ENCODE results near the gene PHOSPHO2. TPM values are rescaled to one million over a fixed set of nuclear protein-coding genes. Genes with fewer than 3 reads are reported as not detected.

PHOSPHO2 gene
- total and polyA plus RNA-seq, 5 donors: 3.5 to 5.9 (median 4.1) TPM

DNA sequence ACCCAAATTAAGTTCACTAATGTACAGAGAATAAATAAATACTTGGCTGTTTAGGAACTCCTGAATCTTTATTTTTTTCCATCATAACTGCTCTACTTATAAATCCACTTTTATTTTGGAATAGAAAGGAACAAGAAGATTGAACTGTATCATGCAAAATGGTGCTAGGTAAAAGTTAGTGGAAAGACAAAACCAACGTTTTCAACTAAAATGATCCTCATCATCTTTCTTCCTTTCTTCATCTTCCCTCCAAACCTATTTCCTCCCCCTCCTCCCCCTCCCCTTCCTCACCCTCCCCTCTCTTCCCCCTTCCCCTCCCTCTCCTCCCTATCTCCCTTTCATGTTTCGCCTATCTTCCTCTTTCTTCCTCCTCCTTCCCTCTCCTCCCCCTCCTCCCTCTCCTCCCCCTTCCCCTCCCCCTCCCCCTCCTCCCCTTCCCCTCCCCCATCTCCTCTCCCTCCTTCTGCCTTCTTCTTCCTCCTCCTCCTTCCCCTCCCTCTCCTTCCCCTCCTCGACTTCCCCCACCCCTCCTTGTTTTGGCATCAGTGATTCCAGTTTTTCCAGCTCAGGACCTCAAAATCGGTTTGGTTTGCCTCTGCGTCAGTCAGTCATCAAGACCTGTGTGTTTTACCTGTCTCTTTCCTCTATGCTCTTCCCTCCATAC is 44.4 kb downstream of the PHOSPHO2 start:
- Histone ChIP-seq H3K27ac (ENCODE audit: low read length) (no peak overlapping the region), H3K4me1 (ENCODE audit: control insufficient read depth, insufficient read depth, low read length) (no peaks in the 10 kb centered on the region), H3K9me3 (ENCODE audit: control insufficient read depth, low read length) (no peaks in the 10 kb centered on the region), H3K27me3 (ENCODE audit: control insufficient read depth, insufficient read depth) (no peaks in the 10 kb centered on the region), H3K4me3 (ENCODE audit: low read length) (no peak overlapping the region)
- DNase-seq (no peak), ATAC-seq (no peak)
- intact Hi-C loops (cut with DNase I): no loop called here
- WGBS: 65% methylated on average over 4 of the region's 5 CpGs

GRCh38 chr2:169739351-169739750 is 45.1 kb downstream of the PHOSPHO2 start:
- 89% methylated on average over 1 of the region's 1 CpG for WGBS
- no peaks in the 10 kb centered on the region for H3K27me3 ChIP-seq (ENCODE audit: control insufficient read depth, insufficient read depth)
- no peaks in the 10 kb centered on the region for H3K4me1 ChIP-seq (ENCODE audit: control insufficient read depth, insufficient read depth, low read length)
- intact Hi-C loops (cut with DNase I): no loop called here
- no peak overlapping the region for H3K4me3 ChIP-seq (ENCODE audit: low read length)
- DNase-seq: no peak
- H3K9me3 ChIP-seq (ENCODE audit: control insufficient read depth, low read length): no peaks in the 10 kb centered on the region
- no peak for ATAC-seq
- H3K27ac ChIP-seq (ENCODE audit: low read length): no peak overlapping the region

DNA sequence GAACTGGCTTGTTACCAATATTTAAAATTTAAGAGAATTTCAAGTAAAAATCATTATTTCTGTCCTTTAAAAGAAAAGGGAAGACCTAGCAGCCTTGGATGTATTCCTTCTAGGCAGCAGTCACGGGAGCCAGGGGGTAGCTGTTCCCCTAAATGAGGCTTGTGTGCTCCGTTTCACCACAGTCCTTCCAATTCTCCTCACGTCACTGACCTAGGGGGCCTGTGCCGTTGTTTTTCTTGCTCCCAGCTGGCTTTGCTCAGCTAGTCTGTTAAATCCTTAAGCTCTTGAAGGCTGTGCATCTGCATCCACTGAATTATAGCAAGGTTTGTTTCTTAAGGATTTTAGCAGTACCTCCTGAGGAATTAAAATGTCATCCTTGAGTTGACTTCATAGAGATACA is 49.3 kb downstream of the PHOSPHO2 start:
- no peak for DNase-seq
- no peak overlapping the region for H3K27ac ChIP-seq (ENCODE audit: low read length)
- WGBS: 67% methylated on average over 4 of the region's 4 CpGs
- no peaks in the 10 kb centered on the region for H3K4me1 ChIP-seq (ENCODE audit: control insufficient read depth, insufficient read depth, low read length)
- no peak overlapping the region for H3K4me3 ChIP-seq (ENCODE audit: low read length)
- intact Hi-C loops (cut with DNase I): no loop called here
- ATAC-seq: no peak
- H3K9me3 ChIP-seq (ENCODE audit: control insufficient read depth, low read length): no peaks in the 10 kb centered on the region
- H3K27me3 ChIP-seq (ENCODE audit: control insufficient read depth, insufficient read depth): no peaks in the 10 kb centered on the region

DNA sequence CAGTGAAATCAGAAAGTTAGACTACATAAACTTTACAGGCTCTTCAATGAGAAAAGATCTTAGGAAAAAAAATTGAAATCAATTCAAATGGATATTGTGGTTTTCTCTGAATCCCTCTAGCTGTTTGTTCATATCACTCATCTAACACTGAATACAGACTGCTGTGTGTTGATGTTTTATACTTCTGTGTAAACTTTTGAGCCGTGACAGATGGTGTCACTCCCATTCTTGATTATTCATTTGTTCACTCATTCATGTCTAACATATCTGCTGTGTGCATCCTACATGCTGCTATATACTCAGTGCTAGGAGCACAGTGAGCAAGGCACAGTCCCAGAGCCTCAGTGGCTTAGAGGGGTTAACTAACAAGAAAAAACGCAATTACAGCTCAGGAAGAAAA is 52.0 kb downstream of the PHOSPHO2 start:
- DNase-seq (no peak), ATAC-seq (no peak)
- Histone ChIP-seq H3K27ac (ENCODE audit: low read length) (no peak overlapping the region), H3K9me3 (ENCODE audit: control insufficient read depth, low read length) (no peaks in the 10 kb centered on the region), H3K4me3 (ENCODE audit: low read length) (no peak overlapping the region), H3K4me1 (ENCODE audit: control insufficient read depth, insufficient read depth, low read length) (no peaks in the 10 kb centered on the region), H3K27me3 (ENCODE audit: control insufficient read depth, insufficient read depth) (no peaks in the 10 kb centered on the region)
- intact Hi-C loops (cut with DNase I): no loop called here
- WGBS: 71% methylated on average over 2 of the region's 2 CpGs

GRCh38 chr2:169748319-169748718 is 54.0 kb downstream of the PHOSPHO2 start:
- WGBS: 80% methylated on average over 6 of the region's 6 CpGs
- intact Hi-C loops (cut with DNase I): no loop called here
- ATAC-seq: no peak

More at GRCh38 chr2:169748319-169748718, 54.0 kb downstream of the PHOSPHO2 start:
- H3K4me3 ChIP-seq (ENCODE audit: low read length): no peak overlapping the region
- no peaks in the 10 kb centered on the region for H3K9me3 ChIP-seq (ENCODE audit: control insufficient read depth, low read length)
- H3K27me3 ChIP-seq (ENCODE audit: control insufficient read depth, insufficient read depth): no peaks in the 10 kb centered on the region
- H3K4me1 ChIP-seq (ENCODE audit: control insufficient read depth, insufficient read depth, low read length): no peaks in the 10 kb centered on the region
- no peak overlapping the region for H3K27ac ChIP-seq (ENCODE audit: low read length)
- DNase-seq: no peak

Other genes with a start within 250 kb of the PHOSPHO2 start
- gene BBS5, start 215.0 kb upstream of the PHOSPHO2 start, total RNA-seq: 1 to 10 TPM; 8.3 to 9.6 (median 8.9) TPM
- gene BBS5, start 215.0 kb upstream of the PHOSPHO2 start, polyA plus RNA-seq: 8.0 TPM
- gene KLHL41, start 184.8 kb upstream of the PHOSPHO2 start, total RNA-seq: 100 to 1,000 TPM in 1 of 4 donors, 10 to 100 TPM in 3; 82.1 to 165 (median 88.6) TPM
- 62.2 TPM for gene KLHL41, start 184.8 kb upstream of the PHOSPHO2 start, polyA plus RNA-seq
- gene FASTKD1, start 120.6 kb upstream of the PHOSPHO2 start, total RNA-seq: 10 to 100 TPM; 46.4 to 60.6 (median 52.4) TPM
- gene FASTKD1, start 120.6 kb upstream of the PHOSPHO2 start, polyA plus RNA-seq: 55.1 TPM
- gene PPIG, start 110.1 kb upstream of the PHOSPHO2 start, total RNA-seq: 10 to 100 TPM; 41.3 to 49.4 (median 45.2) TPM
- 40.4 TPM for gene PPIG, start 110.1 kb upstream of the PHOSPHO2 start, polyA plus RNA-seq
- gene CFAP210, start 64 bp upstream of the PHOSPHO2 start, total RNA-seq: not detected
- 0.14 TPM for gene CFAP210, start 64 bp upstream of the PHOSPHO2 start, polyA plus RNA-seq
- gene KLHL23, start 39.4 kb downstream of the PHOSPHO2 start, total RNA-seq: 10 to 100 TPM; 22.5 to 29.5 (median 25.7) TPM
- gene KLHL23, start 39.4 kb downstream of the PHOSPHO2 start, polyA plus RNA-seq: 16.7 TPM
- gene SSB, start 104.4 kb downstream of the PHOSPHO2 start, total RNA-seq: 10 to 100 TPM; 55.2 to 65.1 (median 59.5) TPM
- 73.3 TPM for gene SSB, start 104.4 kb downstream of the PHOSPHO2 start, polyA plus RNA-seq
- 10 to 100 TPM; 51.3 to 62.3 (median 58.1) TPM for gene METTL5, start 130.4 kb downstream of the PHOSPHO2 start, total RNA-seq
- gene METTL5, start 130.4 kb downstream of the PHOSPHO2 start, polyA plus RNA-seq: 94.1 TPM
- gene UBR3, start 133.0 kb downstream of the PHOSPHO2 start, total RNA-seq: 10 to 100 TPM; 83.2 to 98.2 (median 93.6) TPM
- gene UBR3, start 133.0 kb downstream of the PHOSPHO2 start, polyA plus RNA-seq: 39.8 TPM